Activated B cell treated with CpG ODN at 0.5 μM for 24 hours (primary cell): ENCODE measurements around the gene MTHFD1L. TPM values are rescaled to one million over a fixed set of nuclear protein-coding genes. Genes with fewer than 3 reads are reported as not detected.

Experiments
- ATAC-seq: fragments of 200-7000 bp; cut with Tn5 transposase; one replicate; pipeline ENCODE4 v1.10.0; 2021; ENCODE audit warnings: low read depth, mild to moderate bottlenecking, moderate library complexity
- CTCF ChIA-PET: fragments of 350-600 bp; sonication (Branson Sonifier 250); formaldehyde crosslinking; loops from one replicate; lab custom pipeline; 2021; ENCODE audit warnings: antibody characterized with exemption; lab: Charles Lee
- POLR2A ChIA-PET: fragments of 350-600 bp; sonication (Branson Sonifier 250); formaldehyde crosslinking; loops from one replicate; lab custom pipeline; 2021; ENCODE audit warnings: antibody characterized with exemption; lab: Charles Lee
- DNase-seq: peaks from one replicate; pipeline ENCODE4 v3.0.0; 2022
- H3K27ac Mint-ChIP-seq: one replicate; pipeline ENCODE4 v1.8.0; 2020; ENCODE audit warnings: mixed read lengths
- H3K27me3 Mint-ChIP-seq: one replicate; pipeline ENCODE4 v1.8.0; 2021; ENCODE audit warnings: mixed read lengths
- H3K36me3 Mint-ChIP-seq: one replicate; pipeline ENCODE4 v1.8.0; 2021; ENCODE audit warnings: low read depth, mixed read lengths
- H3K4me1 Mint-ChIP-seq: one replicate; pipeline ENCODE4 v1.8.0; 2021; ENCODE audit warnings: mixed read lengths
- H3K4me3 Mint-ChIP-seq: one replicate; pipeline ENCODE4 v1.8.0; 2020; ENCODE audit warnings: mild to moderate bottlenecking, mixed read lengths
- H3K9me3 Mint-ChIP-seq: one replicate; pipeline ENCODE4 v1.8.0; 2020; ENCODE audit warnings: mixed read lengths
- CTCF ChIP-seq: fragments of 200-600 bp; IDR thresholded peaks from one replicate; pipeline ENCODE4 v1.8.0; 2022; ENCODE audit warnings: antibody characterized with exemption, mild to moderate bottlenecking
- intact Hi-C: fragments of 100-400 bp; cut with micrococcal nuclease; formaldehyde crosslinking; loops from one replicate; pipeline ENCODE4 v1.15.1; 2024
- total RNA-seq: library from RNA; stranded (reverse); gene quantifications from 2 replicates; pipeline ENCODE4 v1.2.3, GENCODE V29; 2022

The MTHFD1L gene
- total RNA-seq, 1 donor from 2014 or later, result 60.4 TPM

GRCh38 chr6:150898399-150899170, 33.1 kb downstream of the MTHFD1L start:
- no peak for TF ChIP-seq CTCF
- H3K9me3 Mint-ChIP-seq, result no peaks in the 10 kb centered on the region
- no peak overlapping the region for H3K27ac Mint-ChIP-seq
- H3K4me1 Mint-ChIP-seq, result peaks cover 19% of the 10 kb centered on the region
- H3K36me3 Mint-ChIP-seq, result peaks cover 22% of the 10 kb centered on the region
- intact Hi-C loops, result no loop called here
- ChIA-PET CTCF (no interaction called here), POLR2A (interaction anchor here (1.2 kb wide), 1 partner anchor 9 kb away, joined by 3 read pairs; no protein-coding TSS in a partner anchor)
- no peak overlapping the region for H3K4me3 Mint-ChIP-seq
- no peak for DNase-seq
- ATAC-seq, result no peak
- no peaks in the 10 kb centered on the region for H3K27me3 Mint-ChIP-seq

GRCh38 chr6:150899231-150899630, 33.7 kb downstream of the MTHFD1L start:
- Mint-ChIP-seq H3K36me3 (peaks cover 16% of the 10 kb centered on the region), H3K27ac (no peak overlapping the region), H3K9me3 (no peaks in the 10 kb centered on the region), H3K27me3 (no peaks in the 10 kb centered on the region), H3K4me3 (no peak overlapping the region), H3K4me1 (peaks cover 19% of the 10 kb centered on the region)
- POLR2A ChIA-PET, result interaction anchor here (1.2 kb wide), 1 partner anchor 10 kb away, joined by 3 read pairs; no protein-coding TSS in a partner anchor
- CTCF ChIA-PET, result no interaction called here
- DNase-seq (no peak), ATAC-seq (no peak)
- intact Hi-C loops, result no loop called here
- no peak for TF ChIP-seq CTCF

- Mint-ChIP-seq H3K27me3 (no peaks in the 10 kb centered on the region), H3K36me3 (peaks cover 16% of the 10 kb centered on the region), H3K9me3 (no peaks in the 10 kb centered on the region), H3K4me1 (peaks cover 15% of the 10 kb centered on the region), H3K4me3 (no peak overlapping the region), H3K27ac (no peak overlapping the region)
- DNase-seq (no peak), ATAC-seq (no peak)
- ChIA-PET CTCF (interaction anchor here (1.4 kb wide), 1 partner anchor 425 kb away, joined by 4 read pairs; no protein-coding TSS in a partner anchor), POLR2A (interaction anchor here (1.2 kb wide), 1 partner anchor 11 kb away, joined by 3 read pairs; no protein-coding TSS in a partner anchor)
- TF ChIP-seq CTCF, result no peak
- intact Hi-C loops, result no loop called here
These were observed 34.5 kb downstream of the MTHFD1L start for GRCh38 chr6:150900049-150900448.

- no peak overlapping the region for H3K4me3 Mint-ChIP-seq
- H3K27ac Mint-ChIP-seq, result no peak overlapping the region
These were observed 36.8 kb downstream of the MTHFD1L start for GRCh38 chr6:150902142-150902776.

More at GRCh38 chr6:150902142-150902776, 36.8 kb downstream of the MTHFD1L start:
- ATAC-seq (no peak), DNase-seq (no peak)
- intact Hi-C loops, result no loop called here
- ChIA-PET POLR2A (no interaction called here), CTCF (interaction anchor here (0.6 to 3.5 kb wide), 2 partner anchors 10 to 422 kb away, joined by 3 to 16 read pairs; no protein-coding TSS in a partner anchor)
- Mint-ChIP-seq H3K27me3 (no peaks in the 10 kb centered on the region), H3K36me3 (peaks cover 33% of the 10 kb centered on the region), H3K4me1 (peaks cover 9% of the 10 kb centered on the region), H3K9me3 (no peaks in the 10 kb centered on the region)
- TF ChIP-seq CTCF, result no peak
